Sigmoid colon (tissue), 3 donors: ENCODE data around the gene KLHL29.

Source experiments
- POLR2A ChIP-seq, 2 donors: fragments of 450-650 bp; IDR thresholded peaks; one replicate each; pipeline ENCODE4 v1.6.1; 2016; ENCODE audit warnings: antibody characterized with exemption in 2 of 2, mild to moderate bottlenecking in 2 of 2, moderate library complexity in 2 of 2
- TF ChIP-seq, protein P1 (sequence below), 4 experiments: fragments of 450-650 bp in 3 of 4; fragments of 200-600 bp in 1 of 4; IDR thresholded peaks; one replicate each; pipeline ENCODE4 v1.5.1; 2016 to 2019; ENCODE audit warnings: antibody characterized with exemption in 4 of 4, mild to moderate bottlenecking in 3 of 4, moderate library complexity in 2 of 4

DNA sequence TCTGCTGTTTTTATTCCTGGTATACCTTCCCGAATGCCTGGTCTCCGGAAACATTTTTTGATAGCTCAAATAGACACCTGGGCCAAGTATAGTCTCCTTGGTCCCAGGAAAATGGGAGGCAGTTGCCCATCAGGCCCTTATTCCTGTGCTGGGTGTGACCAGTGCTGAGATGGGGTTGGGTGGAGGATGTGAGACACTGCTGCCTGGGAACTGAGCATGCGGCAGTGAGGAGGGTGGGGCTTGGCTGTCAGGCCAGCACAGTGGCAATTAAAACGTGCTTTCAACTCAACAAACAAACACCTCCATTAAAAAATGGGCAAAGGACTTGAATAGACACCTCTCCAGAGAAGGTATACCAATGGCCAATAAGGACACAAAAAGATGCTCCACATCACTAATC, 12.5 kb downstream of the KLHL29 start:
- no peak for TF ChIP-seq POLR2A (IDR thresholded peaks at IDR 0.05)
- TF ChIP-seq, protein P1, sequence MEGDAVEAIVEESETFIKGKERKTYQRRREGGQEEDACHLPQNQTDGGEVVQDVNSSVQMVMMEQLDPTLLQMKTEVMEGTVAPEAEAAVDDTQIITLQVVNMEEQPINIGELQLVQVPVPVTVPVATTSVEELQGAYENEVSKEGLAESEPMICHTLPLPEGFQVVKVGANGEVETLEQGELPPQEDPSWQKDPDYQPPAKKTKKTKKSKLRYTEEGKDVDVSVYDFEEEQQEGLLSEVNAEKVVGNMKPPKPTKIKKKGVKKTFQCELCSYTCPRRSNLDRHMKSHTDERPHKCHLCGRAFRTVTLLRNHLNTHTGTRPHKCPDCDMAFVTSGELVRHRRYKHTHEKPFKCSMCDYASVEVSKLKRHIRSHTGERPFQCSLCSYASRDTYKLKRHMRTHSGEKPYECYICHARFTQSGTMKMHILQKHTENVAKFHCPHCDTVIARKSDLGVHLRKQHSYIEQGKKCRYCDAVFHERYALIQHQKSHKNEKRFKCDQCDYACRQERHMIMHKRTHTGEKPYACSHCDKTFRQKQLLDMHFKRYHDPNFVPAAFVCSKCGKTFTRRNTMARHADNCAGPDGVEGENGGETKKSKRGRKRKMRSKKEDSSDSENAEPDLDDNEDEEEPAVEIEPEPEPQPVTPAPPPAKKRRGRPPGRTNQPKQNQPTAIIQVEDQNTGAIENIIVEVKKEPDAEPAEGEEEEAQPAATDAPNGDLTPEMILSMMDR (IDR thresholded peaks at IDR 0.05) = no peak
